Measurements from ENCODE around the gene FAM111A. TPM values are rescaled to one million over a fixed set of nuclear protein-coding genes. Genes with fewer than 3 reads are reported as not detected.

The FAM111A gene
- total RNA-seq, 6 donors from 2014 or later = 29.9 to 78.6 (median 53.8) TPM

GRCh38 chr11:59180168-59180776, 37.6 kb downstream of the FAM111A start:
- Histone ChIP-seq H3K36me3 (peaks cover 0 to 9% (median 0%) of the 10 kb centered on the region in 4 donors), H3K4me3 (no peak overlapping the region), H3K27me3 (no peaks in the 10 kb centered on the region), H3K27ac (peak overlapping the region in 1 of 4 donors; percentile 53), H3K9me3 (no peaks in the 10 kb centered on the region), H3K4me1 (peaks cover 15 to 25% (median 18%) of the 10 kb centered on the region in 4 donors)
- TF ChIP-seq POLR2A (IDR thresholded peaks at IDR 0.05) = no peak
- TF ChIP-seq CTCF (IDR thresholded peaks at IDR 0.05) = no peak
- no peak for TF ChIP-seq EP300 (IDR thresholded peaks at IDR 0.05)
- no peak for TF ChIP-seq POLR2AphosphoS5 (IDR thresholded peaks at IDR 0.05)
- 82 to 83% methylated on average over 2 of the region's 2 CpGs for WGBS, 2 donors
- no peak for DNase-seq
- ATAC-seq (ENCODE audit: low FRiP score in 2 of 2) = no peak

- H3K4me3 ChIP-seq = no peak overlapping the region
- TF ChIP-seq POLR2AphosphoS5 (IDR thresholded peaks at IDR 0.05) = no peak
- no peak for TF ChIP-seq CTCF (IDR thresholded peaks at IDR 0.05)
- no peak for TF ChIP-seq EP300 (IDR thresholded peaks at IDR 0.05)
- no peak for TF ChIP-seq POLR2A (IDR thresholded peaks at IDR 0.05)
- peak overlapping the region in 1 of 4 donors; percentile 53 for H3K27ac ChIP-seq
- H3K27me3 ChIP-seq = no peaks in the 10 kb centered on the region
- peaks cover 0 to 9% (median 0%) of the 10 kb centered on the region in 4 donors for H3K36me3 ChIP-seq
- H3K9me3 ChIP-seq = no peaks in the 10 kb centered on the region
- ATAC-seq (ENCODE audit: low FRiP score in 2 of 2) (no peak), DNase-seq (no peak)
- H3K4me1 ChIP-seq = peaks cover 15 to 25% (median 20%) of the 10 kb centered on the region in 4 donors
- WGBS, 2 donors = 76 to 87% methylated on average over 2 of the region's 2 CpGs
Measured at GRCh38 chr11:59180907-59181306, 38.3 kb downstream of the FAM111A start.

GRCh38 chr11:59181746-59182456, 39.2 kb downstream of the FAM111A start:
- H3K4me1 ChIP-seq = peaks cover 25 to 33% (median 30%) of the 10 kb centered on the region in 4 donors
- no peaks in the 10 kb centered on the region for H3K9me3 ChIP-seq
- no peak overlapping the region for H3K4me3 ChIP-seq
- H3K27me3 ChIP-seq = no peaks in the 10 kb centered on the region
- 96 to 98% methylated on average over 19 to 33 of the region's 33 CpGs for WGBS, 2 donors
- DNase-seq = peak in 1 of 2 donors; percentile 79
- peak overlapping the region in 2 of 4 donors; percentile 10 to 53 for H3K27ac ChIP-seq
- H3K36me3 ChIP-seq = peaks cover 0 to 9% (median 0%) of the 10 kb centered on the region in 4 donors
- no peak for ATAC-seq (ENCODE audit: low FRiP score in 2 of 2)
- TF ChIP-seq EP300 (IDR thresholded peaks at IDR 0.05) (no peak), CTCF (IDR thresholded peaks at IDR 0.05) (no peak), POLR2A (IDR thresholded peaks at IDR 0.05) (no peak), POLR2AphosphoS5 (IDR thresholded peaks at IDR 0.05) (no peak)

- peaks cover 32 to 40% (median 33%) of the 10 kb centered on the region in 4 donors for H3K4me1 ChIP-seq
- H3K27ac ChIP-seq = peak overlapping the region in 1 of 4 donors; percentile 6
- no peak for DNase-seq
Measured at GRCh38 chr11:59182457-59183151, 39.9 kb downstream of the FAM111A start.

More at GRCh38 chr11:59182457-59183151, 39.9 kb downstream of the FAM111A start:
- TF ChIP-seq CTCF (IDR thresholded peaks at IDR 0.05) (peak in 4 of 6 experiments; percentile 26 to 48 (median 43)), EP300 (IDR thresholded peaks at IDR 0.05) (no peak), POLR2A (IDR thresholded peaks at IDR 0.05) (no peak), POLR2AphosphoS5 (IDR thresholded peaks at IDR 0.05) (no peak)
- WGBS, 2 donors = 88 to 91% methylated on average over 3 to 4 of the region's 4 CpGs
- no peaks in the 10 kb centered on the region for H3K27me3 ChIP-seq
- H3K9me3 ChIP-seq = no peaks in the 10 kb centered on the region
- no peak for ATAC-seq (ENCODE audit: low FRiP score in 2 of 2)
- peaks cover 0 to 9% (median 0%) of the 10 kb centered on the region in 4 donors for H3K36me3 ChIP-seq
- no peak overlapping the region for H3K4me3 ChIP-seq

All from upper lobe of left lung (tissue), 6 donors.